DMS114 treated with DMSO at 0.1 percent for 48 hours (cell line): ENCODE data around the gene PHETA1.

ENCODE experiments used
- DNase-seq: peaks from one replicate; lab custom pipeline; 2025; ENCODE audit not compliant: unreplicated experiment; lab: John Stamatoyannopoulos, UW

PHETA1 gene

GRCh38 chr12:111327474-111327873 lies 41.4 kb downstream of the PHETA1 start:
- DNase-seq, result no peak

GRCh38 chr12:111322336-111323250 lies 46.3 kb downstream of the PHETA1 start:
- no peak for DNase-seq

GRCh38 chr12:111321317-111321716 lies 47.6 kb downstream of the PHETA1 start:
- DNase-seq, result no peak

- DNase-seq, result no peak
Measured at GRCh38 chr12:111320258-111321050, 48.4 kb downstream of the PHETA1 start.

GRCh38 chr12:111319600-111320257 lies 49.2 kb downstream of the PHETA1 start:
- DNase-seq, result no peak

- DNase-seq, result no peak
Measured at GRCh38 chr12:111318450-111318849, 50.4 kb downstream of the PHETA1 start.

GRCh38 chr12:111316671-111317070 lies 52.2 kb downstream of the PHETA1 start:
- no peak for DNase-seq

GRCh38 chr12:111314953-111315539 lies 53.8 kb downstream of the PHETA1 start:
- no peak for DNase-seq

GRCh38 chr12:111313833-111314259 lies 55.0 kb downstream of the PHETA1 start:
- DNase-seq, result peak; percentile 73

GRCh38 chr12:111312708-111313107 lies 56.2 kb downstream of the PHETA1 start:
- no peak for DNase-seq

GRCh38 chr12:111312016-111312415 lies 56.9 kb downstream of the PHETA1 start:
- no peak for DNase-seq

GRCh38 chr12:111311011-111311410 lies 57.9 kb downstream of the PHETA1 start:
- DNase-seq, result no peak
